IPS DF 4.7 (cell line): Measurements from ENCODE around the gene CNTFR.
"Not testable (repeated sequence)": the region's sequence is repeated elsewhere in the genome, so short reads cannot be mapped to it uniquely, and the experiment has no call there.

Source experiments
- DNase-seq: peaks from one replicate; pipeline ENCODE4 v3.0.0-alpha.2; 2013; ENCODE audit warnings: low spot score; ENCODE audit errors: extremely low read depth

Gene CNTFR

GRCh38 chr9:34555500-34555899 lies 34.0 kb downstream of the CNTFR start:
- DNase-seq = no peak

- DNase-seq = no peak
These were observed 34.5 kb downstream of the CNTFR start for GRCh38 chr9:34555002-34555348.

GRCh38 chr9:34554211-34555001 lies 35.1 kb downstream of the CNTFR start:
- DNase-seq = no peak

- DNase-seq = no peak
These were observed 36.0 kb downstream of the CNTFR start for GRCh38 chr9:34553511-34554021.

DNA sequence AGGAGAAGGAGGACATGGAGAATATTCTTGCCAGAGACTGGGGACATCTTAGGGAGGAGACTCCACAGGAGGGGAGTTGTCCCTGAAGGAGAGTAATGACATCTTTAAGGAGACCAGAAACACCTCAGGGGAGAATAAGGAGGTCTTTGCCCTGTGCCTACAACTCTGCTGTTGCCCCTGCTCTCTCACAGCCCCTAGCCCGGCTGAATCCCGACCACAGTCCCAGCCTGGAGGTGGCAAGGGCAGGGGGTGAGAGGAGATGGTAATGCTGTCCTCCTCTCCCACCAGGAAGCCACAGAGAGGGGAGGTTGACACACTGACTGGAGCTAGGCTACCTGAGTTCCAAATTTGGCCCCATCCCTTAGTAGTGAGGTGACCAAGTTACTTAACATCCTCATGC lies 36.5 kb downstream of the CNTFR start:
- DNase-seq = no peak

GRCh38 chr9:34552606-34552981 lies 36.9 kb downstream of the CNTFR start:
- no peak for DNase-seq

DNA sequence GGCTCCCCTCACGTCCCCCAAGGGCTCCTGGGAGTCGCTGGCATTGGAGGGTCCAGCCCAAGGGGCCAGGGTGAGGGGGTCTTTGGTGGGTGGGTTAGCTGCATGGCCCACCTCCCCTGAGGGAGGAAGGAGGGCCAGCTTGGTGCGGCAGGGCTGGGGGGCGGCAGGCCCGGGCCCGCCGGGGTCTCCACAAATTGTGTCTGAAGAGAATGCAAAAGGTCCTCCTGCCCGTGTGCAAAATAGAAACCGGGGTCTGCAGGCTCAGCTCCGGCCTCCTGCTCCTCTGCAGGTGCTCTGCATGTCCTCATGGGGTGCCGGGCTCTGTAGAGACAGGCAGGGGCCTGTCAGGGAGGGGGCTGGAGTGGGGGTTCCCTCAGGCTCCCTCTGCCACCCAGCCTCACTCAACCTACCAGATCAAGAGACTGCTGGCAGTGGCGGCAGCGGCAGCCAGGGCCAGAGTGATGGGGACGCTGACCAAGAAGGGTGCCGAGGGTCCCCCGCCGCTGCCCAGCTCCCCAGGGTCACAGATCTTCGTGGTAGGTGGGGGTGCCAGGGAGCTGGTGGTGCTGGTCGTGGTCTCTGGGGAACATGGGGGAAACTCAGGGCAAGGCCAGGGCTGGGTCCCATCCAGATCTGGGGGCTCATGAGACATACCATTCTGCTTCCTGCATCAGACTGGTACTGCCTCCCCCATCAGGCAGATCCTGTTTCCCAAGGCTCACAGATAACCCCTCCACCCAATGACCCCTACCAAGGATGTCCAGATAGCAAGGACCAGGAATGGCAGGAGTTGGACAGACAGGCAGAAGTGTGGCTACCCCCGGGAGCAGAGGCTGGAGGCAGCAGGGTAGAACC lies 37.5 kb downstream of the CNTFR start:
- no peak for DNase-seq

DNA sequence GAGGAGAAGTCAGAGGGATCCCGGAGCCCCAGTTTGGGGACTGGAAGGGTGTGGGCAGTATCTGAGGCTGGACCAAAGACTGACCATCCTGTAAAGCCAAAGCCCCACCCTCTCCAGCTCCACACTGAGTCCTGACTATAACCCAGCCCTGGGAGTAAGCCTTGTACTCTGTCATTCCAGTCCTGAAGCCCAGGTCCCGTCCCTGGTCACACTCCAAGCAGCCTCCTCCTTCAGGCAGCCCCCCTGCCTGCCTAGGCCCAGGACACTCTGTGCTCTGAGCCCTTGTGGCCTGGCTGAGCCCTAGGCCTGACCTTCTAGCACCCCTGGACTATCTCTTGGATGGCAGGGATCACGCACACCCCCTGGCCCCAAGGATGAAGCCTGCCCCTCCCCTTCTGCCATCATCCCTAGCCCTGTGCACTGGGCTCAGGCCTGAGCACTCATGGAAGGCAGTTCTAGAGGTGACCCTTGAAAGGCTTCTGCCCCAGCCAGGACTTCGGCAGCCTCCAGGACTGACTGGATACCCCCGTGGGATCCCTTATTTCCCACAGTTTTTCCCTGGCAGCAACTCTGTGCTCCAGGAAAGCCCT lies 38.7 kb downstream of the CNTFR start:
- no peak for DNase-seq

DNA sequence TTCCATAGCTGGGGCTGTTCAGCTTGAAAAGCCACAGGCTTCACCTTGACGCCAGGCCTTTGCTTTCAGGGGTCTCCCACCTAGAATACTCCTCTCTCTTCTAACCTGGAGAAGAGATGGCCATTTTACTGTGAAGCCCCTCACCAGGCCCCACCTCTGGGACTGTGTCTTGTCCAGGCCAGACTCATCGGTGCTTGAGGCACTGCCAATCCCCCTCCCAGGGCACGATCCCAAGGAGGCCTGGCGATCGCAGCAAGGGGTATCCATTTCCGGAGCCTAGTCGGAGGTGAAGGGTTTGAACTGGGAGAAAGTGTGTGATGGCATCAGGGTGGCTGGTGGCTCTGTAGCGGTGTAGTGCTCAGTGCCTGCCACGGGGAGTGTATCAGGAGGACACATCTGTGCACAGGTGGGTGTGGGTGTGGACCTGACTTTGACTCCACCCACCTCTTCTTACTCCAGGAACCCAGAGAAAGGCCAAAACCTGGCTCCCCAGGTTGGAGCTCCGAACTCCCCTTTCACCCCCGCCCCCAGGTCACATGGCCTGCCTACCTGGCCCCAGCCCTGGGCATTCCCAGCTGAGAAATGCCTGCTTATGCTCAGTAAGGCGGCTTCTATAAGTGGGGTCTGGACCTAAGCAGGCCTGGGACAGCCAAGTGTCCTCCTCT lies 39.4 kb downstream of the CNTFR start:
- no peak for DNase-seq

DNA sequence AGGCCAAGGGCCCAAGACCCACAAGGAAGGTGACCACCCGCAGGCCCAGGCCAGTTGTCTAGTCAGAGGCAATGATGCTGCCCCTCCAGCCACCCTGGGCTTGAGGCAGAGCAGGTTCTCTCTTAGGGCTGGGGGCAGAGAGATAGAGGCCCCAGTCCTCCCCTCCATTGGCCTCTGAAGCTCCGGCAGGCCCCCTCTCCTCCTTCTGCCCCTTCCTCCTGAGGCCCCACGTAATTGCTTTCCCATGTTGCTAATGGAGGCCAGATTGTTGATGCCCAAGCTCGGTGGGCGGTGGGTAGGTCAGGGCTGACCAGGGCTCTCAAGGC lies 40.2 kb downstream of the CNTFR start:
- DNase-seq = no peak

- DNase-seq = no peak
These were observed 41.4 kb downstream of the CNTFR start for GRCh38 chr9:34547960-34548611.

DNA sequence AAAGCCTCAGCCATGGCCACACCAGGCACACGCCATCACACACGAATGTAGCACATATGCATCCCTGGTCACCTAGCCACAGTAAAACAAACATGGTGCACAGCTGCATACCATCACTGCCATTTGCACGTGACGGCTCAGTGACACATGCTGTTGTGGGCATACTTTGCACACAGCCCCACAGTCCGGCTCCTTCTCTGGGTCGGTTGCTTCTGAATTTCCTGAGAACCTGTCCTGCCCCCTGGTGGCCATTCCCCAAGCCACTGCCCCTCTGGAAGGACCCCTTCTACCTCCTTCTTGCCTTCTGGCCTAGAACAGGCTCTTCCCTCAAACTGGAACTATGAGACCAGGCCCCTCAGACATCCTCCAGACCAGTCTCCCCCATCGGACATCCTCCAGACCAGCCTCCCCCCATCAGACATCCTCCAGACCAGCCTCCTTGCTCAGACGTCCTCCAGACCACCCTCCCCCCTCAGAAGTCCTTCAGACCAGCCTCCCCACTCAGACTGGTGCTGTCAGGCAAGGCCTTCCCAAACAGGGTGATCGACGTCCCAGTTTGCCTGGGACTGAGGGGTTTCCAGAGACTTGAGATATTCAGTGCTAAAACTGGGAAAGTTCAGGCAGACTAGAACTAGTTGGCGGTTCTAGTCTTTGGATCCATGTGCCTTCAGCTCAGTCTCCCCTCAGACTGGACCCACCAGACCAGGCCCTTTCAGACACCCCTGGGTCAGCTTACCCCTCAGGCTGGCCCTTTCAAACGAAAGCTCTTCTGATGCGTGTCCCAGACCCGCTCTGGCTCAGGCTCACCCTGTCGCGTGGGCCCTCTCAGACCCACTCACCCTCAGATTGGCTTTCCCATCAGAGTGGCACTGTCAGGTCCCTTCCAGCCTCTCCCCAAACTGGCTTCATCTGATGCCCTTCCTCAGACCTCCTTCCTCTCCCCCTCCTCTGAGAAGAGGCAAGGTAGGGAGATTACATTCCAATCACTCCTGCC lies 42.4 kb downstream of the CNTFR start:
- no peak for DNase-seq

GRCh38 chr9:34546102-34546833 lies 43.3 kb downstream of the CNTFR start:
- no peak for DNase-seq

- no peak for DNase-seq
These were observed 44.0 kb downstream of the CNTFR start for GRCh38 chr9:34545497-34545896.

DNA sequence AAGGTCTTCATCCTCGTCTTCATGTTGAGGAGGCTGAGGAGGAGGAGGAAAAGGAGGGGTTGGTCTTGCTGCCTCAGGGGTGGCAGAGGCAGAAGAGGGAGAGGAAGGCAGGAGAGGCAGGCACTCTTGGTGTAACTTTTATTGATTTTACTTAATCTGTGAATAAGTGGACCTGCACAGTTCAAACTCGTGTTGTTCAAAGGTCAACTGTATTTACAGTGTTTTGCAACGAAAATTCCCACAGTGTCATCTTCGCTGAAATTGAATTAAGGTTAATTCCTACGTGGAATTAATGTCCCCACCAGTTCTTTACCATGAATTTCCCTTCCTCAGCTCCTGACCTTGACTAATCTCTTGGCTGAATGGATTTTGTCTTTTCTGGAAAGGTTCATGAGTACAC lies 45.5 kb downstream of the CNTFR start:
- no peak for DNase-seq

DNA sequence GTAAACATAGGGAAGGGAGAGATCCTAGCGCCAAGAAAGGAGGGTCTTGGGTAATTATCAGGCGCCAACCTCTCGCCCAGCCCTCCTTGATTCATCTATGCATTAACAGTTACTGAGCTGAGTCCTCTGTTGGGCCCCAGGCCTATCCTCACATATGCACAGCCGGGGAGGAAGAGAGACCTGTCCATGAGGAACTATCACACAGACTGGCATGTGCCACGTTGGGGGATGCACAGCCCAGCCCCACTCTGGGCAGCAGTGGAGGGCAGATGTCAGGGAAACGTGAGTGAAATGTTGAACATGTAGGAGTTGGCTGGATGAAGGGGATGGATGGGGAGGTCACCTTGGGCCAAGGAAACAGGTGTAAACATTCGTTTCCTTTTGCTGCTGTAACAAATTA lies 48.0 kb downstream of the CNTFR start:
- DNase-seq = no peak

DNA sequence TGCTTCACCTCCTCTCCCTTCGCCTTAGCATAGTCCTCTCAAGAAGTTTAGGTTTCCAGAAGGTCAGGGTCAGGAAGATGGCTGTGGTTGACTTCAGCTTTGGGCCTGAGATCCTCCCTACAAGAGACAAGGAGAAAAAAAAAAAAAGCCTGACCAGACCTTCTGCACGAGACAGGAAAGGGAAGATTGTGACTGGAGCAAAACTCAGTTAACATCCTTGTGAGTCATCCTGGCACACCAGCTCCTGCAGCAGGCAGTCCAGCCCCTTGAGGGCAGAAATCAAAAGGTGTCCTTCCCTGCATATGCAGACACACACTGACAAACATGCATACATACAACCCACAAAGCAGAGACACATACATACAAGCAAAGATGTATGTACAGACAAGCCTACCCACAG lies 48.7 kb downstream of the CNTFR start:
- DNase-seq = no peak

GRCh38 chr9:34536685-34537084 lies 52.8 kb downstream of the CNTFR start:
- no peak for DNase-seq

DNA sequence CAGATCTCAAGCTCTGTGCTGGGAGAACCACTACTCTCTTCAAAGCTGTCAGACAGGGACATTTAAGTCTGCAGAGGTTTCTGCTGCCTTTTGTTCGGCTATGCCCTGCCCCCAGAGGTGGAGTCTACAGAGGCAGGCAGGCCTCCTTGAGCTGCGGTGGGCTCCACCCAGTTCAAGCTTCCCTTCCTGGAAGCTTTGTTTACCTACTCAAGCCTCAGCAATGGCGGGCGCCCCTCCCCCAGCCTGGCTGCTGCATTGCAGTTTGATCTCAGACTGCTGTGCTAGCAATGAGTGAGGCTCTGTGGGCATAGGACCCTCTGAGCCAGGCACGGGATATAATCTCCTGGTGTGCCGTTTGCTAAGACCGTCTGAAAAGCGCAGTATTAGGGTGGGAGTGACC lies 57.5 kb downstream of the CNTFR start:
- DNase-seq = not testable (repeated sequence)
